HK-2 (cell line): ENCODE results near the gene ZBTB32.

Experiments used
- DNase-seq: peaks from one replicate; pipeline ENCODE4 v3.0.0-alpha.2; 2018; ENCODE audit not compliant: unreplicated experiment

The ZBTB32 gene

DNA sequence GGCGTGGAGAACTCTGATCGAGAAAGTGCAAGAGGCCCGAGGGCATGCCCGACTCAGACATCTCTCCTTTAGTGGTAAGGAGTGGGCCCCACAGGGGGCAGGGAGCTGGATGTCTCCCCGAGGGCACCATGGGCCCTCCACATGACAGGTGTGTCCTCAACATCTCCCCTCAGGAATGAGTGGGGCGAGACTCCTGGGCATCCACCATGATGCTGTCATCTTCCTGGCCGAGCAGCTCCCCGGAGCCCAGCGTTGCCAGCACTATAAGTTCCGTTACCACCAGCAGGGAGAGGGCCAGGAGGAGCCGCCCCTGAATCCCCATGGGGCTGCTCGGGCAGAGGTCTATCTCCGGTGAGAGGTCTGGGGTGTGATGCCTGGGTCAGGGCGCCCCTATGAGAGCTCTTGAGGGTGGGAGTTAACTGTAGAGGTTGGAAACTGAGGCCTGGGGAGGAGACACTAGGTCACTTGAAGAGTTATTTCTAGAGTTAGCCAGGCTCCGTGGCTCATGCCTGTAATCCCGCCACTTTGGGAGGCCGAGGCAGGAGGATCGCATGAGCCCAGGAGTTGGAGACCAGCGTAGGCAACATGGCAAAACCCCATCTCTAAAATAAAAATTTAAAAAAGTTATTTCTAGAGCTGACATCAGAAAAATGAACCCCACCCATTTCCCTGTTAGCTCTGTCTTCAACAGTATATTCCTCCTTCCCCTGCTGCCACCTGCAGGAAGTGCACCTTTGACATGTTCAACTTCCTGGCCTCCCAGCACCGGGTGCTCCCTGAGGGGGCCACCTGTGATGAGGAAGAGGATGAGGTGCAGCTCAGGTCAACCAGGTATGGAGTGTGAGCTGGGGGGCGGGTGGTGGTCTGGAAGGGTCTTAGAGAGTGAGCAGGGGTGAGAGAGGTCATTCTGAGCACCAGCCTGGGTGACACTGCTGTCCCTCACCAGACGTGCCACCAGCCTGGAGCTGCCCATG is 32.8 kb downstream of the ZBTB32 start:
- DNase-seq = no peak

DNA sequence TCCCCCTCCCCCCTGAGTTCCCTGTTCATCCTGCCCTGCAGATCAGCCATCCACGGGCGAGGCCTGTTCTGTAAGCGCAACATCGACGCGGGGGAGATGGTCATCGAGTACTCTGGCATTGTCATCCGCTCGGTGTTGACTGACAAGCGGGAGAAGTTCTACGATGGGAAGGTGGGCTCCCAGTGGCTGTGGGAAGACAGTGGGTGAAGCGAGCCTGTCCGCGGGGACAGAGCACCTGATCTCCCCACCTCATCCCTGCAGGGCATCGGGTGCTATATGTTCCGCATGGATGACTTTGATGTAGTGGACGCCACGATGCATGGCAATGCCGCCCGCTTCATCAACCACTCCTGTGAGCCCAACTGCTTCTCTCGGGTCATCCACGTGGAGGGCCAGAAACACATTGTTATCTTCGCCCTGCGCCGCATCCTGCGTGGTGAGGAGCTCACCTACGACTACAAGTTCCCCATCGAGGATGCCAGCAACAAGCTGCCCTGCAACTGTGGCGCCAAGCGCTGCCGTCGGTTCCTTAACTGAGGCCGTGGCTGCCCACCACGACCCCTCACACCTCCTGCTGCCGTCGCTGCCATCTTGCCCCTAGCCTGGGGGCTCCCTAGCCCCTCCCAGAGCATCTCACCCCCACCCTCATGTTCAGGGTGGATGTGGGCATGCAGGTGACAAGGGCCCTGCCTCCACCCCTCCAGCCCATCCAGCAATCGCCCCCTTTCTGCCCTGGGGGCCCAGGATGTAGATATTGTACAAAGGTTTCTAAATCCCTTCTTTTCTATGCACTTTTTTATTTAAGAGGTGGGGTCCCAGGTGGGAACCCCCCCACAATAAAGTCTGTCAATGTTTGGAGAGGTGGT is 33.9 kb downstream of the ZBTB32 start:
- no peak for DNase-seq

GRCh38 chr19:35738887-35739229 is 34.5 kb downstream of the ZBTB32 start:
- no peak for DNase-seq

DNA sequence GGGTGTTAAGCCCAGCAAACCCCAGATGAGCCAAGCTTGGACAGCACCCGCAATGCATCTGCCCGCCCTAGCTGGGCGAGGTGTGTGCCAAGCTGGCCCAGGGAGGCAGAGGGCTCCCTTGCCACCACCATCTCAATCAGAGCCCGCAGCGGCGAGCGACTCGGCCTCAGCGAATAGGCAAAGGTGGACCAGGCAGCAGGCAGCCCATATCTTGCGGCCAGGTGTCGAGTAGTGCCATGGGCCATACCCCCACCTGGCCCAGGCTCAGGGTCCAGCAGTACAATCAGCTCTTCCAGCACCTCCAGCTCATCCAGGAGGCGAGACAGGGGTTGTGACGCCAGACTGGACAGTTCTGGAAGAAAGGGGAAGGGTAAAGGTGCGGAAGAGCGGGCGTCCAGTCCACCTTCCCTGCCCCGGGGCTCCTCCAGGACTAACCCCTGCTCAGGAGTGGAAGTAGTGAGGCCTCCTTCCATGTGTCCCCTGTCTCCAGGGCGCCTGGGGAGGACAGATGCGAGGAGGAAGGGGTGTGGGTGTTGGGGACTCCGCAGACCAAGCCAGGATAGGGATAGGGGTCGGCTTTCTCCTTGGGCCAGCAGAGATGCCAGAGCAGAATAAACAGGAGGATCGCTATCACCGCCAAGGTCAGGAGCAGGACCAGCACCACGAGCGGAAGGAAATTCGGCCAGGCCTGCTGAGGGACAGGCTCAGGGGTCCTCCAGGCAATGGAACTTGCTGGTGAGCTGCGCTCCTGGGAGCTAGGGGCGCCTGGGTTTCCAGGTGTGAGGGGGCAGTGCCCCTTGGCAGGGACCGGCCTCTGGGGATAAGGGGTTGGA is 35.1 kb downstream of the ZBTB32 start:
- no peak for DNase-seq

DNA sequence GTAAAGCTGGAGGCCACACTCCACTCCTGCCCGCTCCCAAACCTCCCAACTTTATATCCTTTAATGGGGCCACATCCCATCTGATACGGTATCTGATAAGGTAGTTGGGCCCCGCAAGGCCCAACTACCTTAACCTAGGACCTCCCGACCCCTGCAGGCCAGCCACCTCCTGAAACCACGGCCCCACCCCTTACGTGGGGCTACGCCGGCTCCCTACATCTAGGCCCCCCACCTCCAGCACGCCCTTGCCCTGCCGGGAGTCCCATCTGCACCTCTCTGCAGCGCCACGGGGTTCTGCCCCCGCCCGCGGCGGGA is 35.7 kb downstream of the ZBTB32 start:
- DNase-seq = no peak

- DNase-seq = peak; percentile 97
Measured at GRCh38 chr19:35740423-35741202, 36.3 kb downstream of the ZBTB32 start.

DNA sequence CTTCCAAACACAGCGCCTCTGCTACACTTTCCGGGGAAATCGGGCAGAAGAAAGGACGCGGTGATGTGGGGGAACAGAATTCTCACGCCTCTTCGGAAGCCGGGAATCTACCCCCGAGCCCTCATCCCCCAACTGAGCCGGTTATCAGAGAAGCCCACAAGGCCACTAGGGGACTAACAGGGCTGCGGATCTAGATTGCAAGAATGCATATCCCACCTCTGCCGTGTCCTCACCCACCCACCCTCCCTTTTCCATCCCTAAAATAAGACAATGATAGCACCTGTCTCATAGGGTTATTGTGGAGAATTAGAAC is 36.8 kb downstream of the ZBTB32 start:
- DNase-seq = no peak

- DNase-seq = no peak
Measured at GRCh38 chr19:35742121-35742724, 37.9 kb downstream of the ZBTB32 start, which contains the start of gene IGFLR1. IGFLR1 (minus strand) TSS chr19:35742452; CDS start chr19:35741180, 1,272 bp downstream.

DNA sequence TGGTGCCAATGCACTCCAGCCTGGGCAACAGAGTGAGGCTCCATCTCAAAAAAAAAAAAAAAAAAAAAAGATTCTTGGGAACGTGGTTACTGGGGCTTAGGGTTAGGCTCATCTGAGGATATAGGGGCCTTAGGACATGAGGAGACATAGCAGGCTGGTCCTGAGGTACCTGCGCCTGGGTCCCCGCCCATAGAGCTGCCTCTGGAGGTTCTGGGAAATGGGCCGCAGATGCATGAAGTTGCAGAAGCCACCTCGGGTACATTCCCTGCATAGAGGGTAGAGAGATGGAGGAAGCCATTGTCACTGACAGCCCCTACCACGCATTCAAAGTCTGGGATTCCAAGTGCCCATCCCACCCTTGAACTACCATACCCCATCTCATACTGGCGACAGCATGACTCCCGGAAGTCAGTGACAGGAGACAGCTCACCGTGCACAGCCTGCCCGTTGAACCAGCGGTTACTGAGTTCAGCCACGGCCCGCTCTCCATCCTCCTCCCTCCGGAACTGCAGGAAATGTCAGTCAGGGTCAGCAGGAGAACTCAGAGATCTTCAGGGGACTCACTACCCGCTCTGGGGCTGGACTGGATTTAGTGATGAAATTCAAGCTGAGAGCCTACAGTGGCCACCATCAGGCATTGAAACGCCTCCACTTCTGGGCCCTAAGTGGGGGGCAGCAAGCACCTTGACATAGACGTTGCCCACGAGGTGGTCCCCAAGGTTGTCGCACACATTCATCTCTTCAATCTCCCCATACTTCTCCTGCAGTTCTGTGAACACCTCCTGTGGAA is 39.5 kb downstream of the ZBTB32 start:
- DNase-seq = no peak

- DNase-seq = peak; percentile 93
Measured at GRCh38 chr19:35744430-35745327, 40.3 kb downstream of the ZBTB32 start.

GRCh38 chr19:35745328-35746086 is 41.1 kb downstream of the ZBTB32 start, which contains the start of the genes PSENEN and U2AF1L4:
PSENEN (plus strand) TSS chr19:35745651; CDS start chr19:35745931, 280 bp downstream.
U2AF1L4 (minus strand) TSS chr19:35745418; CDS start chr19:35745391, 27 bp downstream.
- peak; percentile 94 for DNase-seq

- no peak for DNase-seq
Measured at GRCh38 chr19:35746087-35746462, 41.7 kb downstream of the ZBTB32 start.

DNA sequence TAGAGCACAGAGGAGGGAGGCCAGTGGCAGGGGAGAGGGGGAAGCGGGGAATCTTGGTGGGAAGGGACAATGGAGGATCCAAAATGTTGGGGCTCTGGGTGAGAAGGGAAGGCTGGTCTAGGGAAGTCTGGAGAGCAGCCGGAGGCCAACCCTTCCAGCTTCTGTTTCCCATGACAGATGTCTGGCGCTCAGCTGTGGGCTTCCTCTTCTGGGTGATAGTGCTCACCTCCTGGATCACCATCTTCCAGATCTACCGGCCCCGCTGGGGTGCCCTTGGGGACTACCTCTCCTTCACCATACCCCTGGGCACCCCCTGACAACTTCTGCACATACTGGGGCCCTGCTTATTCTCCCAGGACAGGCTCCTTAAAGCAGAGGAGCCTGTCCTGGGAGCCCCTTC is 42.2 kb downstream of the ZBTB32 start:
- no peak for DNase-seq

DNA sequence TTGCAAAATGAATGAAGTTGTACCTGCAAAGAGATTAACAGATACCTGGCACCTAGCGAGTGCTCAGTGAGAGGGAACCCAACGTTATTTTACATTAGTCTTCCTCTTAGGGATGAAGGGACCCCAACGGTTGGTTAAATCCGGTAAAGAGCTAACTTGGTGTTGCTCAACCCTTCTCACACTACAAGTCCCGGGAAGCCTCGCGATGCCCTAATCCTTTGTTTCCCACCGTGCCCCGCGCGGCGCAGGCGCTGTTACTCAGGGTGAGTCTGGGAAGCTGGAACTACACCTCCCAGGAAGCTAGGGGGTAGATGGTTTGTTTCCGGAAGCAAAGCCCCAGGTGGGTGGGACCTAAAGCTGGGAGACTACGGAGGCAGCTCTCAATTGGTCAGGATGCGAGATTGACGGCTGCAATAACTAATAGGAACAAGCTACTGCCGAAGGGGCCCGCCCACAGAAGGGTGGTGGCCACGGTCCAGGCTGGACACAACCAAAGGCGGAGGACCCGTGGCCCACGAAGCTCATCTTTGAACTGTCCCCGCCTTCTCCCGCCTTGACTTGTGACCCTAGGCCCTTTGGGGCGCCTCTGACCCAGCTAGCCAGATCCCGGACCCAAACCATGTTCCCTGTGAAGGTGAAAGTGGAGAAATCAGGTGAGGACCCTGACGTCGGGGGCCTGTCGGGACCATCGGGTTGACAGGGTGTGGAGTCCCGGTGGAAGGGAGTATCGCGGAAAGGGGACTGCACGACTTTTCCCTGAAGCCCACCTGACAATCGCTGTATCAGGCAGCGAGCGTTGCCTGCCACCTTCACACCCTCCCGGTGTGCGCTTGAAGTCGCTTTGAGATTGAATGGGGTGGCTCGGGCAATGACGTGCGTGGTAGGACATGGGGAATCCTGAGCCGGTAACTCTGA is 44.0 kb downstream of the ZBTB32 start, which contains the start of gene LIN37:
Gene LIN37 (plus strand): TSS at position 471 of the 915 bp plus-strand sequence. CDS start 149 bp downstream, at position 620.
- DNase-seq = peak; percentile 99

- DNase-seq = no peak
Measured at GRCh38 chr19:35750167-35750566, 45.8 kb downstream of the ZBTB32 start.

GRCh38 chr19:35751839-35752745 is 47.7 kb downstream of the ZBTB32 start:
- DNase-seq = no peak
